HL-60 (cell line): ENCODE data around the gene MYO10.
"Not testable (repeated sequence)": the region's sequence is repeated elsewhere in the genome, so short reads cannot be mapped to it uniquely, and the experiment has no call there.

ENCODE experiments used
- GABPA ChIP-seq: IDR thresholded peaks from 2 replicates; pipeline ENCODE4 v1.6.1; 2012; ENCODE audit warnings: low read depth
- POLR2AphosphoS5 ChIP-seq: IDR thresholded peaks from 2 replicates; pipeline ENCODE4 v1.6.1; 2012; ENCODE audit warnings: low read depth
- SPI1 ChIP-seq: IDR thresholded peaks from 2 replicates; pipeline ENCODE4 v1.6.1; 2012; ENCODE audit warnings: low read depth, mild to moderate bottlenecking, borderline replicate concordance
- TF ChIP-seq, protein P1 (sequence below): IDR thresholded peaks from one replicate; pipeline ENCODE4 v1.5.1; 2011; ENCODE audit warnings: low read length, control low read depth, inconsistent platforms; ENCODE audit not compliant: insufficient read depth
- TF ChIP-seq, protein P2 (sequence below): IDR thresholded peaks from 2 replicates; pipeline ENCODE4 v1.6.1; 2012; ENCODE audit warnings: low read depth; ENCODE audit not compliant: insufficient replicate concordance

DNA sequence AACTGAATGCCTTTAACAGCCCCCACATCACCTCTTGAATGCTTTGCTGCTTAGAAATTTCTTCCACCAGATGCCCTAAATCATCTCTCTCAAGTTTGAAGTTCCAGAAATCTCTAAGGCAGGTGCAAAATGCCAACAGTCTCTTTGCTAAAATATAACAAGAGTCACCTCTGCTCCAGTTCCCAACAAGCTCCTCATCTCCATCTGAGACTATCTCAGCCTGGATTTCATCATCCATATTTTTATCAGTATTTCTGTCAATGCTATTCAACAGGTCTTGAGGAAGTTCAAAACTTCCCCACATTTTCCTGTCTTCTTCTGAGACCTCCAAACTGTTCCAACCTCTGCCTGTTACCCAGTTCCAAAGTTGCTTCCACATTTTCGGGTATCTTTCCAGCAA, 61.7 kb downstream of the MYO10 start:
- TF ChIP-seq SPI1, POLR2AphosphoS5, GABPA: not testable (repeated sequence)
- TF ChIP-seq, protein P1, sequence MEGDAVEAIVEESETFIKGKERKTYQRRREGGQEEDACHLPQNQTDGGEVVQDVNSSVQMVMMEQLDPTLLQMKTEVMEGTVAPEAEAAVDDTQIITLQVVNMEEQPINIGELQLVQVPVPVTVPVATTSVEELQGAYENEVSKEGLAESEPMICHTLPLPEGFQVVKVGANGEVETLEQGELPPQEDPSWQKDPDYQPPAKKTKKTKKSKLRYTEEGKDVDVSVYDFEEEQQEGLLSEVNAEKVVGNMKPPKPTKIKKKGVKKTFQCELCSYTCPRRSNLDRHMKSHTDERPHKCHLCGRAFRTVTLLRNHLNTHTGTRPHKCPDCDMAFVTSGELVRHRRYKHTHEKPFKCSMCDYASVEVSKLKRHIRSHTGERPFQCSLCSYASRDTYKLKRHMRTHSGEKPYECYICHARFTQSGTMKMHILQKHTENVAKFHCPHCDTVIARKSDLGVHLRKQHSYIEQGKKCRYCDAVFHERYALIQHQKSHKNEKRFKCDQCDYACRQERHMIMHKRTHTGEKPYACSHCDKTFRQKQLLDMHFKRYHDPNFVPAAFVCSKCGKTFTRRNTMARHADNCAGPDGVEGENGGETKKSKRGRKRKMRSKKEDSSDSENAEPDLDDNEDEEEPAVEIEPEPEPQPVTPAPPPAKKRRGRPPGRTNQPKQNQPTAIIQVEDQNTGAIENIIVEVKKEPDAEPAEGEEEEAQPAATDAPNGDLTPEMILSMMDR = not testable (repeated sequence)
- TF ChIP-seq, protein P2, sequence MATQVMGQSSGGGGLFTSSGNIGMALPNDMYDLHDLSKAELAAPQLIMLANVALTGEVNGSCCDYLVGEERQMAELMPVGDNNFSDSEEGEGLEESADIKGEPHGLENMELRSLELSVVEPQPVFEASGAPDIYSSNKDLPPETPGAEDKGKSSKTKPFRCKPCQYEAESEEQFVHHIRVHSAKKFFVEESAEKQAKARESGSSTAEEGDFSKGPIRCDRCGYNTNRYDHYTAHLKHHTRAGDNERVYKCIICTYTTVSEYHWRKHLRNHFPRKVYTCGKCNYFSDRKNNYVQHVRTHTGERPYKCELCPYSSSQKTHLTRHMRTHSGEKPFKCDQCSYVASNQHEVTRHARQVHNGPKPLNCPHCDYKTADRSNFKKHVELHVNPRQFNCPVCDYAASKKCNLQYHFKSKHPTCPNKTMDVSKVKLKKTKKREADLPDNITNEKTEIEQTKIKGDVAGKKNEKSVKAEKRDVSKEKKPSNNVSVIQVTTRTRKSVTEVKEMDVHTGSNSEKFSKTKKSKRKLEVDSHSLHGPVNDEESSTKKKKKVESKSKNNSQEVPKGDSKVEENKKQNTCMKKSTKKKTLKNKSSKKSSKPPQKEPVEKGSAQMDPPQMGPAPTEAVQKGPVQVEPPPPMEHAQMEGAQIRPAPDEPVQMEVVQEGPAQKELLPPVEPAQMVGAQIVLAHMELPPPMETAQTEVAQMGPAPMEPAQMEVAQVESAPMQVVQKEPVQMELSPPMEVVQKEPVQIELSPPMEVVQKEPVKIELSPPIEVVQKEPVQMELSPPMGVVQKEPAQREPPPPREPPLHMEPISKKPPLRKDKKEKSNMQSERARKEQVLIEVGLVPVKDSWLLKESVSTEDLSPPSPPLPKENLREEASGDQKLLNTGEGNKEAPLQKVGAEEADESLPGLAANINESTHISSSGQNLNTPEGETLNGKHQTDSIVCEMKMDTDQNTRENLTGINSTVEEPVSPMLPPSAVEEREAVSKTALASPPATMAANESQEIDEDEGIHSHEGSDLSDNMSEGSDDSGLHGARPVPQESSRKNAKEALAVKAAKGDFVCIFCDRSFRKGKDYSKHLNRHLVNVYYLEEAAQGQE = not testable (repeated sequence)
